Mesothelial cell of epicardium (in vitro differentiated cells): ENCODE measurements around the gene SMCO1. TPM values are rescaled to one million over a fixed set of nuclear protein-coding genes. Genes with fewer than 3 reads are reported as not detected.
"Not testable (repeated sequence)": the region's sequence is repeated elsewhere in the genome, so short reads cannot be mapped to it uniquely, and the experiment has no call there.

Source experiments
- DNase-seq, 2 experiments: peaks; one replicate each; pipeline ENCODE4 v3.0.0; 2021; ENCODE audit warnings: low spot score in 2 of 2; ENCODE audit not compliant: unreplicated experiment in 2 of 2
- H3K27ac Mint-ChIP-seq: 2 replicates; pipeline ENCODE4 v1.8.0; 2021; ENCODE audit warnings: mixed read lengths
- H3K27me3 Mint-ChIP-seq: 2 replicates; pipeline ENCODE4 v1.8.0; 2021; ENCODE audit warnings: low read depth, mixed read lengths
- H3K36me3 Mint-ChIP-seq: 2 replicates; pipeline ENCODE4 v1.8.0; 2021; ENCODE audit warnings: mixed read lengths
- H3K4me1 Mint-ChIP-seq: 2 replicates; pipeline ENCODE4 v1.8.0; 2021; ENCODE audit warnings: mixed read lengths
- H3K4me3 Mint-ChIP-seq: 2 replicates; pipeline ENCODE4 v1.8.0; 2021; ENCODE audit warnings: mild to moderate bottlenecking, moderate library complexity, mixed read lengths
- H3K9me3 Mint-ChIP-seq: 2 replicates; pipeline ENCODE4 v1.8.0; 2021; ENCODE audit warnings: mixed read lengths
- CTCF ChIP-seq: fragments of 200-600 bp; sonication (generic); IDR thresholded peaks from one replicate; pipeline ENCODE4 v1.5.0; 2021; ENCODE audit warnings: antibody characterized with exemption; ENCODE audit not compliant: unreplicated experiment
- total RNA-seq: library from RNA; stranded (reverse); gene quantifications from 3 replicates; pipeline ENCODE4 v1.2.1, GENCODE V29; 2021

SMCO1 gene
- total RNA-seq, 1 donor from 2014 or later = not detected

- Mint-ChIP-seq H3K4me3 (no peak overlapping the region), H3K9me3 (peaks cover 27% of the 10 kb centered on the region), H3K4me1 (no peaks in the 10 kb centered on the region)
Measured at GRCh38 chr3:196513697-196514349, 1.3 kb downstream of the SMCO1 start.

DNA sequence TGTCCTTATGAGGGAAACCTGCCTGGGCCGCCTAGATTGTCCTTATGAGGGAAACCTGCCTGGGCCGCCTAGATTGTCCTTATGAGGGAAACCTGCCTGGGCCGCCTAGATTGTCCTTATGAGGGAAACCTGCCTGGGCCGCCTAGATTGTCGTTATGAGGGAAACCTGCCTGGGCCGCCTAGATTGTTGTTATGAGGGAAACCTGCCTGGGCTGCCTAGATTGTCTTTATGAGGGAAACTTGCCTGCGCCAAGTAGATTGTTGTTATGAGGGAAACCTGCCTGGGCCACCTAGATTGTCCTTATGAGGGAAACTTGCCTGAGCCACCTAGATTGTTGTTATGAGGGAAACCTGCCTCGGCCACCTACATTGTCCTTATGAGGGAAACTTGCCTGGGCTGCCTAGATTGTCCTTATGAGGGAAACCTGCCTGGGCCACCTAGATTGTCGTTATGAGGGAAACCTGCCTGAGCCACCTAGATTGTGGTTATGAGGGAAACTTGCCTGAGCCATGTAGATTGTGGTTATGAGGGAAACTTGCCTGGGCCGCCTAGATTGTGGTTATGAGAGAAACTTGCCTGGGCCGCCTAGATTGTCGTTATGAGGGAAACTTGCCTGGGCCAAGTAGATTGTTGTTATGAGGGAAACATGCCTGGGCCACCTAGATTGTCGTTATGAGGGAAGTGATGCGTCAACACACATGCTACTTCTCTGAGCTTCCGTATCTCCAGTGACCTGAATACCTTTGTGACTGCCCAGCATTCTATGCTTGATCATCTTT, 3.3 kb downstream of the SMCO1 start:
- H3K9me3 Mint-ChIP-seq = peaks cover 25% of the 10 kb centered on the region
- not testable (repeated sequence) for H3K36me3 Mint-ChIP-seq, H3K27me3 Mint-ChIP-seq, DNase-seq, H3K4me3 Mint-ChIP-seq, H3K4me1 Mint-ChIP-seq, H3K27ac Mint-ChIP-seq

More at GRCh38 chr3:196513697-196514349, 1.3 kb downstream of the SMCO1 start:
- no peak for TF ChIP-seq CTCF
- no peaks in the 10 kb centered on the region for H3K36me3 Mint-ChIP-seq
- no peak overlapping the region for H3K27ac Mint-ChIP-seq
- no peaks in the 10 kb centered on the region for H3K27me3 Mint-ChIP-seq
- no peak for DNase-seq

DNA sequence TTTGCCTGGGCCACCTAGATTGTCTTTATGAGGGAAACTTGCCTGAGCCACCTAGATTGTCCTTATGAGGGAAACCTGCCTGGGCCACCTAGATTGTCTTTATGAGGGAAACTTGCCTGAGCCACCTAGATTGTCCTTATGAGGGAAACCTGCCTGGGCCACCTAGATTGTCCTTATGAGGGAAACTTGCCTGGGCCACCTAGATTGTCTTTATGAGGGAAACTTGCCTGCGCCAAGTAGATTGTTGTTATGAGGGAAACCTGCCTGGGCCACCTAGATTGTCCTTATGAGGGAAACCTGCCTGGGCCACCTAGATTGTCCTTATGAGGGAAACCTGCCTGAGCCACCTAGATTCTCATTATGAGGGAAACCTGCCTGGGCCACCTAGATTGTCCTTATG, 4.0 kb downstream of the SMCO1 start:
- not testable (repeated sequence) for H3K4me3 Mint-ChIP-seq, H3K4me1 Mint-ChIP-seq, H3K27me3 Mint-ChIP-seq, H3K27ac Mint-ChIP-seq, H3K36me3 Mint-ChIP-seq, DNase-seq
- peaks cover 27% of the 10 kb centered on the region for H3K9me3 Mint-ChIP-seq

DNA sequence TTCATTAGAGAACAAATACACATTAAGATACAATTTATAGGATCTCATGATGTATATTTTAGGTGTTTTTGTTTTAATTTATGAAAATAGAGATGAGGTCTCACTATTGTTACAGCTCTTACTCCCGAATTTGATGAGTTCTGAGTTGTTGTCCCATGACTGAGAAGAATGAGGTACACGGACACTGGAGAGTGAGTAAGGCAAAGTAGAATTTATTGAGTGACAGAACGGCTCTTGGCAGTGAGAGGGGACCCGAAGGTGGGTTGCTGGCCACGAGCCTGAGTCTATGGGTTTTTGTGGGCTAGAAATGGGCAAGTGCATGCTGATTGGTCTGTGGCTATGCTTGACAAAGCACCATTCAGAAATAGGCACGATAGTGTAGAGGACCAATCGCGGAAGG, 8.5 kb downstream of the SMCO1 start:
- Mint-ChIP-seq H3K27me3 (no peaks in the 10 kb centered on the region), H3K4me3 (no peak overlapping the region), H3K27ac (no peak overlapping the region), H3K4me1 (peaks cover 3% of the 10 kb centered on the region), H3K9me3 (peaks cover 9% of the 10 kb centered on the region), H3K36me3 (no peaks in the 10 kb centered on the region)
- no peak for TF ChIP-seq CTCF
- no peak for DNase-seq

DNA sequence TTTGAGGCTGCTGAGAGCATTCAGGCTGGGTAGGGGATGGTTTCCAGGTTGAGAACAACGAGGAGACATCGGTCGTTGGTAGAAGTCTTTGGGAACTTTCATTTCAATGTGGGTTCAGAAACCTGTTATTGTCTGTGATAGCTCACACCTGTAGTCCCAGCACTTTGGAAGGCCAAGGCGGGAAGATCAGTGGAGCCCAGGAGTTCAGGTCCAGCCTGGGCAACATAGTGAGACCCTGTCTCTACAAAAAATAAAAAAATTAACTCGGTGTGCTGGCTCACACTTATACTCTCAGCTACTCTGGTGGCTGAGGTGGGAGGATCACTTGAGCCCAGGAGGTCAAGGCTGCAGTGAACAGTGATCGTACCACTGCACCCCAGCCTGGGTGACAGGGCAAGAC, 10.6 kb downstream of the SMCO1 start:
- Mint-ChIP-seq H3K9me3 (peaks cover 9% of the 10 kb centered on the region), H3K4me3 (peak overlapping the region; percentile 38), H3K4me1 (peaks cover 17% of the 10 kb centered on the region), H3K27me3 (no peaks in the 10 kb centered on the region), H3K36me3 (no peaks in the 10 kb centered on the region), H3K27ac (peak overlapping the region; percentile 98)
- TF ChIP-seq CTCF = no peak
- DNase-seq = no peak

DNA sequence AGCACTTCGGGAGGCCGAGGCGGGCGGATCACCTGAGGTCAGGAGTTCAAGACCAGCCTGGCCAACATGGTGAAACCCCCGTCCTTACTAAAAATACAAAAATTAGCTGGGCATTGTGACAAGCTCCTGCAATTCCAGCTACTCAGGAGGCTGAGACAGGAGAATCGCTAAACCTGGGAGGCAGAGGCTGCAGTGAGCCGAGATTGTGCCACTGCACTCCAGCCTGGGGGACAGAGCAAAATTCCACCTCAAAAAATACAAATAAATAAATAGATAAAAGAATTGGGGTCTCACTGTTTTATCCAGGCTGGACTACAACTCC, 11.1 kb downstream of the SMCO1 start:
- Mint-ChIP-seq H3K4me1 (peaks cover 22% of the 10 kb centered on the region), H3K27ac (peak overlapping the region; percentile 98), H3K4me3 (peak overlapping the region; percentile 94)
- not testable (repeated sequence) for H3K9me3 Mint-ChIP-seq, DNase-seq, H3K36me3 Mint-ChIP-seq, H3K27me3 Mint-ChIP-seq

DNA sequence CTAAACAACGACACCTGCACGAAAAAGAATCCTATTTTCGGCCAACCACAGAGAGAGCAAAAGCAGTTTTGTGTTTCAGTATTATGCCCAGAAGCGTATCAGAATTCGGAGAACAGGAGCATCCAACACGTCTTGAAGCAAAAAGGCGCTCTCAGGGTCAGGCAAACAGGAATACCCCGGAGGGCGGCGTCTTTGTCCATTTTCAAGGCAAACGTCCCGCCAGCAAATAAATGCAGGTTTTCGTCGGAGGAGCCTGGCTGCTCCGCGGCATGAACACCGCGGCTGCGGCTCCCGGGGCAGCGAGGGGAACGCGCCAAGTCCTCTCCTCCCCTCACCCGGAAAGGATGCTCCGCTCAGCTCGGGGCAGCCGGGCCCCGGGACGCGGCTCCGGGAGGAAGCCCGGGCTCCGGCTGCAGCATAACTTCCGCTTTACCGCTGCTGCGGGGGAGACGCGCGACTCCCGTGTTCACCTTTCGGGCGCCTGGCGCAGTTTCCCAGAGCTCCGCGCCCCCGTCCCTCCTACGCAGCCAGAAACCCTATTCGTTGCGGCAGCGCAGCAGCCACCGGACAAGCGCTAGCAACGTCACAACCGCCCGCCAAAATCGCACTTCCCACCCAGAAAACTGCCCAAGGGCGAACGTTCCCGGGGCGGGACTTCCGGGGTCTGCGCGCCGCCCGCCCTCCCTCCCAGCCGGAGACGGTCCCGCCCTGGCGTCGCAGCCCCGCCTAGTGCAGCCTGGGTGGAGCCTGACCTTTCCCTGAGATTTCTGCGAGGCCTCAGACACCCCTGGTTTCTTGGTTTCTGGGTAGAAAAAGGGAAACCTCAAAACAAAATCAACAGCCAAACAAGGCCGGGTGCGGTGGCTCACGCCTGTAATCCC, 11.7 kb downstream of the SMCO1 start, which contains the start of gene RNF168:
TSS of gene RNF168 (minus strand) at position 573 of the 881 bp plus-strand sequence. CDS start 595 bp downstream, outside the sequence.
- peaks cover 24% of the 10 kb centered on the region for H3K4me1 Mint-ChIP-seq
- H3K27me3 Mint-ChIP-seq = no peaks in the 10 kb centered on the region
- peak within 1 kb of the TSS; percentile 94 for H3K4me3 Mint-ChIP-seq
- DNase-seq = peak; percentile 82 to 90
- peak within 1 kb of the TSS; percentile 98 for H3K27ac Mint-ChIP-seq
- TF ChIP-seq CTCF = no peak
- H3K36me3 Mint-ChIP-seq = peaks cover 6% of the 10 kb centered on the region
- peaks cover 9% of the 10 kb centered on the region for H3K9me3 Mint-ChIP-seq
